ENCODE measurements around the gene UPF2. TPM values are rescaled to one million over a fixed set of nuclear protein-coding genes. Genes with fewer than 3 reads are reported as not detected.

The UPF2 gene
- total and polyA plus RNA-seq, 4 donors, result 6.6 to 19.6 (median 16.4) TPM

- Histone ChIP-seq H3K4me3 (ENCODE audit: low read depth in 1 of 3, low read length in 3 of 3) (no peak overlapping the region), H3K9ac (ENCODE audit: low read depth in 1 of 2, low read length in 2 of 2) (no peak overlapping the region), H3K36me3 (ENCODE audit: control insufficient read depth in 4 of 4, insufficient read depth in 3 of 4, low read depth in 1 of 4, low read length in 3 of 4) (no peaks in the 10 kb centered on the region), H3K27me3 (ENCODE audit: control insufficient read depth in 4 of 4, insufficient read depth in 4 of 4, low read length in 3 of 4) (no peaks in the 10 kb centered on the region), H3K9me3 (ENCODE audit: control insufficient read depth in 4 of 4, low read length in 3 of 4) (no peaks in the 10 kb centered on the region), H3K4me1 (ENCODE audit: control insufficient read depth in 4 of 4, insufficient read depth in 4 of 4, low read length in 3 of 4) (no peaks in the 10 kb centered on the region), H3K27ac (ENCODE audit: low read depth in 1 of 2, low read length in 2 of 2) (no peak overlapping the region)
- WGBS, result 93% methylated on average over 18 of the region's 18 CpGs
- DNase-seq (ENCODE audit: low spot score), result no peak
- no peak for TF ChIP-seq REST (IDR thresholded peaks at IDR 0.05)
- no peak for TF ChIP-seq RAD21 (IDR thresholded peaks at IDR 0.05)
- no peak for TF ChIP-seq CTCF (IDR thresholded peaks at IDR 0.05; ENCODE audit: low read depth, low read length, missing input control)
- TF ChIP-seq NR2F2 (IDR thresholded peaks at IDR 0.05), result no peak
- no peak for TF ChIP-seq GABPA (IDR thresholded peaks at IDR 0.05 in 1 of 2, conservative IDR thresholded peaks at IDR 0.05 in 1 of 2)
- no peak for TF ChIP-seq FOXA1 (IDR thresholded peaks at IDR 0.05)
- no peak for TF ChIP-seq SP1 (IDR thresholded peaks at IDR 0.05)
- TF ChIP-seq JUND (IDR thresholded peaks at IDR 0.05), result no peak
- no peak for TF ChIP-seq ZBTB33 (IDR thresholded peaks at IDR 0.05)
- TF ChIP-seq MAX (IDR thresholded peaks at IDR 0.05), result no peak
- no peak for TF ChIP-seq ATF3 (IDR thresholded peaks at IDR 0.05)
- no peak for TF ChIP-seq EGR1 (IDR thresholded peaks at IDR 0.05; ENCODE audit: low read depth in 2 of 2)
- no peak for TF ChIP-seq RXRA (IDR thresholded peaks at IDR 0.05)
- no peak for TF ChIP-seq YY1 (IDR thresholded peaks at IDR 0.05)
- no peak for TF ChIP-seq HNF4A (conservative IDR thresholded peaks at IDR 0.05)
- TF ChIP-seq HNF4G (IDR thresholded peaks at IDR 0.05), result no peak
- TF ChIP-seq TAF1 (conservative IDR thresholded peaks at IDR 0.05), result no peak
- no peak for TF ChIP-seq FOXA2 (IDR thresholded peaks at IDR 0.05)
Measured at GRCh38 chr10:11907914-11908313, 134.7 kb downstream of the UPF2 start.
